ENCODE data around the gene TNFRSF9. TPM values are rescaled to one million over a fixed set of nuclear protein-coding genes. Genes with fewer than 3 reads are reported as not detected.

TNFRSF9 gene
- polyA plus RNA-seq, 1 donor from 2014 or later, result not detected

DNA sequence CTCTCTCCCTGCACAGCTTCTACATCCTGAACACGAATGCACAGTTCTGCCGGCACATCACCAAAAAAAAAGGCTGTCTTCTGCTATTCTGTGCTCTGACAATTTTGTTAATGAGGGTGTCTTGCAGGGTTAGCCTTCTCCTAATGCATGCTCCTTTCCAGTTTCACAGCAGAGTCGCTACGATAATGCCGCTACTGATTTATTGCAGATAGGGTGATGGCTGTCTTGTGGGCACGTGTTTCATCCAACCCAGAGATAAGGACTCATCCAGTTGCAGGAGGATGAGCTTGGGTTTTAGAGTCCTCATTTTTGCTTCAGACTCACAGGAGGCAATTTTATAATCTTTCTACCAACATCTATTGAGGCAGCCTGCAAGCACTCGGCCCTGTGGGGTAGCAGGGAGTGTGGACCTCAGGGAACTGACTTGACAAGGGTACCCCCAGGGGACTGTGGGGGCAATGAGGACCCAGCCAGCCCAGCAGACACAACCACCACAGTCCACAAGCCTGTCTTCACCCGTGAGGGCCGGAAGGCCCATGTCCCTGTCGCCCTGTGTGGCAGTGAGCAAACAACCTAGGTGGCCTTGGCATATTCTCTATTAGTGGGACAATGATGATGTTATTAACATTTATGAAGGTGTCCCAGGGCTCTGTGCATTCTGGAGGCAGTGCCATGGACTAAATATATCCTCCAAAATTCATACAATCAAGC lies 72.4 kb downstream of the TNFRSF9 start:
- Histone ChIP-seq H3K27me3 (ENCODE audit: insufficient read depth, low read depth, low read length) (no peaks in the 10 kb centered on the region), H4K20me1 (ENCODE audit: insufficient read depth) (no peaks in the 10 kb centered on the region), H3K27ac (ENCODE audit: low read length) (no peak overlapping the region), H3K79me2 (replicated peaks; ENCODE audit: insufficient read depth, low read length) (no peaks in the 10 kb centered on the region), H3K9me2 (ENCODE audit: insufficient read depth, low read length) (no peaks in the 10 kb centered on the region), H3K4me3 (ENCODE audit: low read length) (no peak overlapping the region), H3K4me2 (ENCODE audit: low read length) (no peak overlapping the region), H3K9me3 (ENCODE audit: low read length) (no peaks in the 10 kb centered on the region), H3K36me3 (ENCODE audit: insufficient read depth, low read length) (no peaks in the 10 kb centered on the region), H3K9ac (ENCODE audit: low read length) (no peak overlapping the region), H3F3A (ENCODE audit: insufficient read depth, low read length, poor library complexity, severe bottlenecking) (no peaks in the 10 kb centered on the region), H2AFZ (ENCODE audit: low read depth, low read length) (no peak overlapping the region)
- TF ChIP-seq, protein P1, sequence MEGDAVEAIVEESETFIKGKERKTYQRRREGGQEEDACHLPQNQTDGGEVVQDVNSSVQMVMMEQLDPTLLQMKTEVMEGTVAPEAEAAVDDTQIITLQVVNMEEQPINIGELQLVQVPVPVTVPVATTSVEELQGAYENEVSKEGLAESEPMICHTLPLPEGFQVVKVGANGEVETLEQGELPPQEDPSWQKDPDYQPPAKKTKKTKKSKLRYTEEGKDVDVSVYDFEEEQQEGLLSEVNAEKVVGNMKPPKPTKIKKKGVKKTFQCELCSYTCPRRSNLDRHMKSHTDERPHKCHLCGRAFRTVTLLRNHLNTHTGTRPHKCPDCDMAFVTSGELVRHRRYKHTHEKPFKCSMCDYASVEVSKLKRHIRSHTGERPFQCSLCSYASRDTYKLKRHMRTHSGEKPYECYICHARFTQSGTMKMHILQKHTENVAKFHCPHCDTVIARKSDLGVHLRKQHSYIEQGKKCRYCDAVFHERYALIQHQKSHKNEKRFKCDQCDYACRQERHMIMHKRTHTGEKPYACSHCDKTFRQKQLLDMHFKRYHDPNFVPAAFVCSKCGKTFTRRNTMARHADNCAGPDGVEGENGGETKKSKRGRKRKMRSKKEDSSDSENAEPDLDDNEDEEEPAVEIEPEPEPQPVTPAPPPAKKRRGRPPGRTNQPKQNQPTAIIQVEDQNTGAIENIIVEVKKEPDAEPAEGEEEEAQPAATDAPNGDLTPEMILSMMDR (IDR thresholded peaks at IDR 0.05; ENCODE audit: poor library complexity, severe bottlenecking), result no peak
- TF ChIP-seq POLR2AphosphoS5 (IDR thresholded peaks at IDR 0.05), result no peak
- no peak for TF ChIP-seq REST (IDR thresholded peaks at IDR 0.05; ENCODE audit: borderline replicate concordance)
- TF ChIP-seq EP300 (conservative IDR thresholded peaks at IDR 0.05; ENCODE audit: poor library complexity, severe bottlenecking), result no peak
- no peak for TF ChIP-seq TAF1 (IDR thresholded peaks at IDR 0.05; ENCODE audit: low read depth)
- TF ChIP-seq MXI1 (conservative IDR thresholded peaks at IDR 0.05; ENCODE audit: poor library complexity, severe bottlenecking), result no peak
- no peak for TF ChIP-seq EZH2 (IDR thresholded peaks at IDR 0.05; ENCODE audit: borderline replicate concordance, insufficient read depth, low read length, poor library complexity, severe bottlenecking)
- no peak for TF ChIP-seq SMC3 (conservative IDR thresholded peaks at IDR 0.05; ENCODE audit: poor library complexity)
- TF ChIP-seq RAD21 (conservative IDR thresholded peaks at IDR 0.05), result no peak

GRCh38 chr1:7865978-7866377 lies 74.7 kb downstream of the TNFRSF9 start:
- Histone ChIP-seq H3K27me3 (ENCODE audit: insufficient read depth, low read depth, low read length) (no peaks in the 10 kb centered on the region), H3K9me3 (ENCODE audit: low read length) (no peaks in the 10 kb centered on the region), H3K4me3 (ENCODE audit: low read length) (no peak overlapping the region), H3K9ac (ENCODE audit: low read length) (no peak overlapping the region), H3K79me2 (replicated peaks; ENCODE audit: insufficient read depth, low read length) (no peaks in the 10 kb centered on the region), H3K9me2 (ENCODE audit: insufficient read depth, low read length) (no peaks in the 10 kb centered on the region), H3K36me3 (ENCODE audit: insufficient read depth, low read length) (no peaks in the 10 kb centered on the region), H3F3A (ENCODE audit: insufficient read depth, low read length, poor library complexity, severe bottlenecking) (no peaks in the 10 kb centered on the region), H3K4me2 (ENCODE audit: low read length) (no peak overlapping the region), H3K27ac (ENCODE audit: low read length) (no peak overlapping the region), H4K20me1 (ENCODE audit: insufficient read depth) (no peaks in the 10 kb centered on the region), H2AFZ (ENCODE audit: low read depth, low read length) (no peak overlapping the region)
- no peak for TF ChIP-seq EZH2 (IDR thresholded peaks at IDR 0.05; ENCODE audit: borderline replicate concordance, insufficient read depth, low read length, poor library complexity, severe bottlenecking)
- TF ChIP-seq REST (IDR thresholded peaks at IDR 0.05; ENCODE audit: borderline replicate concordance), result no peak
- no peak for TF ChIP-seq SMC3 (conservative IDR thresholded peaks at IDR 0.05; ENCODE audit: poor library complexity)
- TF ChIP-seq MXI1 (conservative IDR thresholded peaks at IDR 0.05; ENCODE audit: poor library complexity, severe bottlenecking), result no peak
- no peak for TF ChIP-seq EP300 (conservative IDR thresholded peaks at IDR 0.05; ENCODE audit: poor library complexity, severe bottlenecking)
- TF ChIP-seq TAF1 (IDR thresholded peaks at IDR 0.05; ENCODE audit: low read depth), result no peak
- TF ChIP-seq, protein P1 (IDR thresholded peaks at IDR 0.05; ENCODE audit: poor library complexity, severe bottlenecking), result no peak
- TF ChIP-seq RAD21 (conservative IDR thresholded peaks at IDR 0.05), result no peak
- TF ChIP-seq POLR2AphosphoS5 (IDR thresholded peaks at IDR 0.05), result no peak
